GM21447 (cell line): ENCODE measurements around the gene HS6ST1.

ENCODE experiments used
- ATAC-seq: cut with Tn5 transposase; IDR thresholded peaks from one replicate; pipeline ENCODE4 v1.9.1; 2021; ENCODE audit not compliant: unreplicated experiment

HS6ST1 gene

GRCh38 chr2:128300151-128301020 lies 18.3 kb downstream of the HS6ST1 start:
- no peak for ATAC-seq

- ATAC-seq = no peak
Observed at GRCh38 chr2:128299628-128300027, 19.0 kb downstream of the HS6ST1 start.

GRCh38 chr2:128298846-128299507 lies 19.7 kb downstream of the HS6ST1 start:
- no peak for ATAC-seq

- ATAC-seq = no peak
Observed at GRCh38 chr2:128298286-128298685, 20.4 kb downstream of the HS6ST1 start.

- no peak for ATAC-seq
Observed at GRCh38 chr2:128293870-128294455, 24.7 kb downstream of the HS6ST1 start.

GRCh38 chr2:128293426-128293755 lies 25.3 kb downstream of the HS6ST1 start:
- ATAC-seq = no peak

- no peak for ATAC-seq
Observed at GRCh38 chr2:128292599-128293425, 25.9 kb downstream of the HS6ST1 start.

GRCh38 chr2:128291844-128292598 lies 26.6 kb downstream of the HS6ST1 start:
- no peak for ATAC-seq

GRCh38 chr2:128291161-128291843 lies 27.4 kb downstream of the HS6ST1 start:
- ATAC-seq = no peak

GRCh38 chr2:128290356-128290755 lies 28.3 kb downstream of the HS6ST1 start:
- ATAC-seq = no peak

GRCh38 chr2:128289439-128289838 lies 29.2 kb downstream of the HS6ST1 start:
- no peak for ATAC-seq

GRCh38 chr2:128288781-128289180 lies 29.9 kb downstream of the HS6ST1 start:
- ATAC-seq = no peak

- ATAC-seq = no peak
Observed at GRCh38 chr2:128287780-128288735, 30.6 kb downstream of the HS6ST1 start.

GRCh38 chr2:128286905-128287779 lies 31.5 kb downstream of the HS6ST1 start:
- no peak for ATAC-seq

- no peak for ATAC-seq
Observed at GRCh38 chr2:128286011-128286721, 32.5 kb downstream of the HS6ST1 start.

GRCh38 chr2:128285329-128285931 lies 33.2 kb downstream of the HS6ST1 start:
- ATAC-seq = no peak

- no peak for ATAC-seq
Observed at GRCh38 chr2:128284841-128285240, 33.8 kb downstream of the HS6ST1 start.
